Measurements from ENCODE around the gene RYK.

DNA sequence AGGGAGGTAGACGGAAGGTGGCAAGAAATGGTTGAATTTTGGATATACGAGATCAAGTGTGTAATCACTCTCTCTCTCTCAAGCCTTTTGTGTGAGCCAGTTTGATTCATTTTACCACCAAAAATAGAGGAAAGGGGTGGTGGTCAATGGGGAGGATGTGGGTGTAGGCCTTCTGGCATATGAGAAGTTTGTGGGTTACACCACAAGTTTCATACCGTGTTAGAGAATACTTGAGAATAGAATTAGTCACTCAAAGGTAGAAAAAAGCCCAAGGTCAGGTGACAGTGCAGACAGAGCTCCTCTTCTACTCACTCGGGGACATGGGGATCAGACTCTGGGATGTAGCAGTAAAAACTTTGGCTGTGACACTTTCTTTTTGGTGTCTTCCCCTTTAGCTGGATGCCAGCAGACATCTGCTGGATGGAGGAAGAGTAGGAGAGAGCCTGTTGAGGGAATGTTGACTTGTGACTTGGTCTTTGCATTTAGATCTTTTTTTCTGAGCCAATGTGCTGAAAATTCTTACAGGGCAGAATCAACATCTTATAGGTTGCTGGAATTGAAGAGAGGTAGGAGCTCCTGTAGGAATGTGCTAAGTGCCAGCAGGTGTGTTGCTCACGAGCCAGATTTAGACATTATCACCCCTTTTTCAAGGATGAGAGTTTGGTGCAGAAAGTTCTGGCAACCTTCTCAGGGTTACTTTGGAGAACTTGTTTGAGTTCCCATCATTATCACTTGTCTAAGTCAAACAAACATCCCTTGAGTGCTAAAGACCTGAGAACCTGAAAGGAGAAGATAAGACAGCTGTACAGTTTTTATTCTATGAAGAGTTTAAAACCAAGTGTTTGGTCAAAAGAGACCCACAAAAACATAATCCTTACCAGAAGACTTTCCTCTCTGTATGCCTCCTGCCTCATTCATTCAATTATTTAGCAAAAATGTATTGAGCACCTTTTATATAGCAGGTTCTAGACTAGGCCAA lies 43.9 kb upstream of the RYK start:
- no peak for TF ChIP-seq EZH2 (IDR thresholded peaks at IDR 0.05; ENCODE audit: low read depth)
- TF ChIP-seq, protein P1, sequence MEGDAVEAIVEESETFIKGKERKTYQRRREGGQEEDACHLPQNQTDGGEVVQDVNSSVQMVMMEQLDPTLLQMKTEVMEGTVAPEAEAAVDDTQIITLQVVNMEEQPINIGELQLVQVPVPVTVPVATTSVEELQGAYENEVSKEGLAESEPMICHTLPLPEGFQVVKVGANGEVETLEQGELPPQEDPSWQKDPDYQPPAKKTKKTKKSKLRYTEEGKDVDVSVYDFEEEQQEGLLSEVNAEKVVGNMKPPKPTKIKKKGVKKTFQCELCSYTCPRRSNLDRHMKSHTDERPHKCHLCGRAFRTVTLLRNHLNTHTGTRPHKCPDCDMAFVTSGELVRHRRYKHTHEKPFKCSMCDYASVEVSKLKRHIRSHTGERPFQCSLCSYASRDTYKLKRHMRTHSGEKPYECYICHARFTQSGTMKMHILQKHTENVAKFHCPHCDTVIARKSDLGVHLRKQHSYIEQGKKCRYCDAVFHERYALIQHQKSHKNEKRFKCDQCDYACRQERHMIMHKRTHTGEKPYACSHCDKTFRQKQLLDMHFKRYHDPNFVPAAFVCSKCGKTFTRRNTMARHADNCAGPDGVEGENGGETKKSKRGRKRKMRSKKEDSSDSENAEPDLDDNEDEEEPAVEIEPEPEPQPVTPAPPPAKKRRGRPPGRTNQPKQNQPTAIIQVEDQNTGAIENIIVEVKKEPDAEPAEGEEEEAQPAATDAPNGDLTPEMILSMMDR (conservative IDR thresholded peaks at IDR 0.05): no peak
